ENCODE data around the gene MORN5. TPM values are rescaled to one million over a fixed set of nuclear protein-coding genes. Genes with fewer than 3 reads are reported as not detected.

MORN5 gene
- polyA plus RNA-seq, 1 experiment, result not detected

DNA sequence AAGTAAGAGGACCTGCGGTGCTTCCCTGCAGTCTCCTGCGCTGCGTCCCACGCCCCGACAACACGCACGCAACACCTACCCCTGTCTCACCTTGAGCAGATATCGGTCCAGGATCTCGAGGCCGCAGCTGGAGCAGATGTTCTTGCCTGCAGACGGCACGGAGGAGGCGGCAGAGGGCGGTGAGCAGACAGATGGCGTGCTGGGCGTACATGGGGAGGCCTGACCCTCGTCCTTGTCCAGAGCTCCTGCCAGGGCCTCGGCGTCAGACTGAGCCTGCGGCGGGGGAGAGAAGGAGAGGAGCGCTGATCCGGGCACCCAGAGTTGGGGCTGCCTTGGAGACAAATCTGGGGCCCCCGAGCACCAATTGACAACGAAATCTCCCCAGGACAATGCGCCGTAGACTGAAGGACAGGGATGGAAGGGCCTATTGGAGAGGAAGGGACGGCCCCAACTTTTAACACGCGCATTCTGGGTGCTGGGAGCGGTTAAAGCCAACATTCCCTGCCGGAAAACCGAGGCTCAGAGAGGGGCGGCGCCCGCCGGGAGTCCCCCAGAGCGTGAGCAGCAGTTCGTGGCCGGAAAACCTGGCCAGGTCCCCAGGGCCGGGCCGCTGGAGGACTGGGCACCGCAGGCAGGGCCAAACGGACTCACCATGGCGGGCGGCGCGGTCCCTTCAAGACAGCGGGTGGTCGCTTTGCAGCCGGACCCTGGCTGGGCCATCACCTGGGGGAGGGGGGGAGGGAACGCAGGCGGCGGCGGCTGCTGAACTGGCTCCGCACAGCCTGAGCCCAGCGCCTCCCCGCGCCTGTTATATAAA lies 67.3 kb downstream of the MORN5 start:
- TF ChIP-seq, protein P1, sequence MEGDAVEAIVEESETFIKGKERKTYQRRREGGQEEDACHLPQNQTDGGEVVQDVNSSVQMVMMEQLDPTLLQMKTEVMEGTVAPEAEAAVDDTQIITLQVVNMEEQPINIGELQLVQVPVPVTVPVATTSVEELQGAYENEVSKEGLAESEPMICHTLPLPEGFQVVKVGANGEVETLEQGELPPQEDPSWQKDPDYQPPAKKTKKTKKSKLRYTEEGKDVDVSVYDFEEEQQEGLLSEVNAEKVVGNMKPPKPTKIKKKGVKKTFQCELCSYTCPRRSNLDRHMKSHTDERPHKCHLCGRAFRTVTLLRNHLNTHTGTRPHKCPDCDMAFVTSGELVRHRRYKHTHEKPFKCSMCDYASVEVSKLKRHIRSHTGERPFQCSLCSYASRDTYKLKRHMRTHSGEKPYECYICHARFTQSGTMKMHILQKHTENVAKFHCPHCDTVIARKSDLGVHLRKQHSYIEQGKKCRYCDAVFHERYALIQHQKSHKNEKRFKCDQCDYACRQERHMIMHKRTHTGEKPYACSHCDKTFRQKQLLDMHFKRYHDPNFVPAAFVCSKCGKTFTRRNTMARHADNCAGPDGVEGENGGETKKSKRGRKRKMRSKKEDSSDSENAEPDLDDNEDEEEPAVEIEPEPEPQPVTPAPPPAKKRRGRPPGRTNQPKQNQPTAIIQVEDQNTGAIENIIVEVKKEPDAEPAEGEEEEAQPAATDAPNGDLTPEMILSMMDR (IDR thresholded peaks at IDR 0.05; ENCODE audit: low read depth, low read length), result no peak
- ChIA-PET POLR2A (no interaction called here), CTCF (no interaction called here)
- no peak overlapping the region for H3K4me3 ChIP-seq (ENCODE audit: low read depth, low read length)
- H3K27me3 ChIP-seq (ENCODE audit: control insufficient read depth, insufficient read depth, low read length), result peaks cover 85% of the 10 kb centered on the region
- DNase-seq (ENCODE audit: low read depth, low spot score), result no peak
- peaks cover 5% of the 10 kb centered on the region; the same call in 1 of the 2 replicates for H3K9me3 ChIP-seq (ENCODE audit: control insufficient read depth, insufficient read depth, low read length)
- H3K27ac ChIP-seq (ENCODE audit: low read depth, low read length), result no peak overlapping the region

DNA sequence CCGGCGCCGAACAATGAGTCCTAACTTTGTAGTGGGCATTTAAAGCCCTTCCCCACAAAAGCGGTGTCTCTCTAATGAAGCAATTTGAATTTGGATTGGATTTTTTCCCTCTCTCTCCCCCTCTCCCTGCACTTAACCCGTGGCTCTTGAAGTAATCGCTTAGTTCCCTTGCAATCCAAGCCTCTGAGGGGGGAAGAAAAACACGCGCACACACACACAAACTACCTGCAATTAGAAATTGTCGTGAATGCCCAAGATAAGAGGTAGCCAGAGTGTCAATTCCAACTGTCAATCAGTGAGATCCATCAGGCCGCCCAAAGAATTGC lies 67.8 kb downstream of the MORN5 start:
- Histone ChIP-seq H3K27ac (ENCODE audit: low read depth, low read length) (no peak overlapping the region), H3K4me3 (ENCODE audit: low read depth, low read length) (no peak overlapping the region), H3K27me3 (ENCODE audit: control insufficient read depth, insufficient read depth, low read length) (peaks cover 81% of the 10 kb centered on the region), H3K9me3 (ENCODE audit: control insufficient read depth, insufficient read depth, low read length) (peaks cover 5% of the 10 kb centered on the region; the same call in 1 of the 2 replicates)
- TF ChIP-seq, protein P1 (IDR thresholded peaks at IDR 0.05; ENCODE audit: low read depth, low read length), result no peak
- ChIA-PET POLR2A (no interaction called here), CTCF (no interaction called here)
- DNase-seq (ENCODE audit: low read depth, low spot score), result no peak

DNA sequence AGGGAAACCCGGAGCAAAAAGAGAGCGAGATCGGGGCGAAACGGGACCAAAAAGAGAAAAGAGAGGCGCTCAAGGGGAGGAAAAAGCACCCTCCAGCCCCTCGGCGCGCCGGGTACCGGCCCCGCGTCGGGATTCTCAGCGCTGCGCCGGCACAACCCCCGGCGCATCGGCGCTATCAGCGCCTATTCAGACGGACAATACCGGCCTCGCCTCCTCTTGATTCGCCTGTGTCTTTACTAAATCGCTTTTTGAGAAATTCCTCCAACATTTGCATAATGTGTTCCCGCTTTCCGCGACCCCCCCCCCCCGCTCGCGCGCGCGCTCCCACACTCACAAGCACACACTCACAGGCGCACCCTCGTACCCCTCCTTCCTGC lies 68.5 kb downstream of the MORN5 start:
- TF ChIP-seq, protein P1 (IDR thresholded peaks at IDR 0.05; ENCODE audit: low read depth, low read length), result no peak
- CTCF ChIA-PET, result no interaction called here
- DNase-seq (ENCODE audit: low read depth, low spot score), result no peak
- Histone ChIP-seq H3K4me3 (ENCODE audit: low read depth, low read length) (no peak overlapping the region), H3K9me3 (ENCODE audit: control insufficient read depth, insufficient read depth, low read length) (peaks cover 5% of the 10 kb centered on the region; the same call in 1 of the 2 replicates), H3K27me3 (ENCODE audit: control insufficient read depth, insufficient read depth, low read length) (peaks cover 76% of the 10 kb centered on the region), H3K27ac (ENCODE audit: low read depth, low read length) (no peak overlapping the region)
- POLR2A ChIA-PET, result no interaction called here

DNA sequence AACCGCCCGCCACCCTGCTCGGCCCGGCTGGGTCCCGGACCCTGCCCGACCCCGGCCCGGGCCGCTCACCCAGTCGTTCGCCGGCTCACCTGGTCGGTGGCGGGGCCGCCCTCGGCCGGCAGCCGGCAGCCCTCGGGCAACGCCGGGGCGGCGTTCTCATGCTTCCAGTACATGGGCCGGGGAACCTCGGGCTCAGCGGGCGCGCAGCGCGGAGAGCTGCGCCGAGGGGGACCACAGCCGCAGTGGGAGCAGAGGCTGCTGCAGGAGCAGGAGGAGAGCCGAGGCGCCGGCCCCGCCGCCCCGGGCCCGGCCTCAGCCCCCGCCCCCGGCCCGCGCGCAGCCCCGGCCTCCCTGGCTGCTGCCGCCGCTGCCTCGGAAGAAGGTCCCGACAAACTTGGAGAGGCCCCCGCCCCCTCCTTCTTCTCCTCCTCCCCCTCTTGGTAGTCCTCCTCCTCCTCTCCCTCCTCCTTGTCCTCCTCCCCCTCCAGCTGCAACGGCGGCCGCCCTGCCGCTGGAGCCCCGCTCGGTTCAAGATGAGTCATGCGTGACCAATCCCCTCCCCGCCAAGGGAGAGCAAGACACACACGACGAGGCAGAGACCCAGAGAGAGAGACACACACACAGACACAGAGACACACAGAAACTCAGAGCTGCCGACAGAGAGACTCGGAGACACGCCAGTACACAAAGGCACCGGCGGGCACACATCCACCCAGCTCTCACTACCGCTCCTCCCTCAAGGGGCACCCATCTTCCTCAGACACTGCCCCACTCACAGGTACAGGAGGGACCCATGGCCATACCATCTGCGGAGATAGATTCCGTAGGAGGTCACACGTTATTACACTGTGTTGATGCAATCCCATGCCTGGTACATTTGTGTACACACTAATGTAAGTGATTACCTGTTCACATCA lies 69.1 kb downstream of the MORN5 start, which contains the start of gene LHX6:
Gene LHX6, minus strand, starts transcription at position 390 of the 917 bp plus-strand sequence. Its CDS starts 217 bp downstream, at position 173.
- CTCF ChIA-PET, result no interaction called here
- Histone ChIP-seq H3K9me3 (ENCODE audit: control insufficient read depth, insufficient read depth, low read length) (peaks cover 5% of the 10 kb centered on the region; the same call in 1 of the 2 replicates), H3K27me3 (ENCODE audit: control insufficient read depth, insufficient read depth, low read length) (peaks cover 75% of the 10 kb centered on the region), H3K4me3 (ENCODE audit: low read depth, low read length) (no peak within 1 kb of the TSS), H3K27ac (ENCODE audit: low read depth, low read length) (no peak within 1 kb of the TSS)
- TF ChIP-seq, protein P1 (IDR thresholded peaks at IDR 0.05; ENCODE audit: low read depth, low read length), result no peak
- POLR2A ChIA-PET, result no interaction called here
- DNase-seq (ENCODE audit: low read depth, low spot score), result no peak

DNA sequence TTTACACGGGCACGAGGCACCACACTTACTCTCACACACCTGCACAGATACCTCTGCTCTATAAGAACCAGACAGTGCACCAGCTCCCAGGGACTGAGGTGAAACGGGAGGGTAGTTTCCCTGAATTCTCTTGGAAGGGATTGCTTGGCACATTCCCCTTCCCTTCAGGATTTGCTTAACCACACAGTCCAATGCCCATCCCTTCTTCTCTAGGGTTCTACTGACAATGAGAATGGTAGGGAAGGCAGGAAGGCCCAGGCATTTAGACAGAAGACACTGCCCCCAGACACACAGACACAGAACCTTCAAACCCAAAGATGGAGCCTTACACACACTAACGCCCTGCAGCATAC lies 69.8 kb downstream of the MORN5 start:
- Histone ChIP-seq H3K9me3 (ENCODE audit: control insufficient read depth, insufficient read depth, low read length) (peaks cover 5% of the 10 kb centered on the region; the same call in 1 of the 2 replicates), H3K27me3 (ENCODE audit: control insufficient read depth, insufficient read depth, low read length) (peaks cover 69% of the 10 kb centered on the region), H3K27ac (ENCODE audit: low read depth, low read length) (no peak overlapping the region), H3K4me3 (ENCODE audit: low read depth, low read length) (no peak overlapping the region)
- ChIA-PET CTCF (no interaction called here), POLR2A (no interaction called here)
- no peak for DNase-seq (ENCODE audit: low read depth, low spot score)
- TF ChIP-seq, protein P1 (IDR thresholded peaks at IDR 0.05; ENCODE audit: low read depth, low read length), result no peak

All from AG04450 (cell line).